Measurements from ENCODE around the gene DCXR. TPM values are rescaled to one million over a fixed set of nuclear protein-coding genes. Genes with fewer than 3 reads are reported as not detected.

DCXR gene
- total and polyA plus RNA-seq, 2 donors, result 71.2 to 101 TPM

- Histone ChIP-seq H3K9me3 (ENCODE audit: control insufficient read depth in 2 of 2, insufficient read depth in 1 of 2, low read length in 1 of 2) (no peaks in the 10 kb centered on the region), H3K27me3 (ENCODE audit: control insufficient read depth in 2 of 2, insufficient read depth in 1 of 2, low read length in 1 of 2) (no peaks in the 10 kb centered on the region), H3K4me1 (ENCODE audit: control insufficient read depth in 2 of 2, insufficient read depth in 2 of 2, low read length in 2 of 2) (peaks cover 0 to 25% of the 10 kb centered on the region in 2 donors), H3K27ac (ENCODE audit: low read depth in 1 of 2, low read length in 1 of 2) (no peak overlapping the region), H3K36me3 (ENCODE audit: control insufficient read depth in 2 of 2, insufficient read depth in 2 of 2, low read length in 1 of 2) (peaks cover 0 to 7% of the 10 kb centered on the region in 2 donors), H3K4me3 (ENCODE audit: low read length in 2 of 2) (no peak overlapping the region)
- no peak for DNase-seq (ENCODE audit: low read depth in 6 of 9, low spot score in 9 of 9)
- WGBS, result 97% methylated on average over 30 of the region's 30 CpGs
Observed at GRCh38 chr17:82007495-82008257, 29.8 kb downstream of the DCXR start.

- 97% methylated on average over 6 of the region's 6 CpGs for WGBS
- Histone ChIP-seq H3K36me3 (ENCODE audit: control insufficient read depth in 2 of 2, insufficient read depth in 2 of 2, low read length in 1 of 2) (peaks cover 0 to 7% of the 10 kb centered on the region in 2 donors), H3K4me1 (ENCODE audit: control insufficient read depth in 2 of 2, insufficient read depth in 2 of 2, low read length in 2 of 2) (peaks cover 0 to 20% of the 10 kb centered on the region in 2 donors)
Observed at GRCh38 chr17:82007228-82007494, 30.3 kb downstream of the DCXR start.

GRCh38 chr17:82006468-82007227 lies 30.8 kb downstream of the DCXR start:
- no peak overlapping the region for H3K27ac ChIP-seq (ENCODE audit: low read depth in 1 of 2, low read length in 1 of 2)
- 95% methylated on average over 24 of the region's 24 CpGs for WGBS
- no peaks in the 10 kb centered on the region for H3K9me3 ChIP-seq (ENCODE audit: control insufficient read depth in 2 of 2, insufficient read depth in 1 of 2, low read length in 1 of 2)
- no peaks in the 10 kb centered on the region for H3K27me3 ChIP-seq (ENCODE audit: control insufficient read depth in 2 of 2, insufficient read depth in 1 of 2, low read length in 1 of 2)
- no peak overlapping the region for H3K4me3 ChIP-seq (ENCODE audit: low read length in 2 of 2)
- H3K36me3 ChIP-seq (ENCODE audit: control insufficient read depth in 2 of 2, insufficient read depth in 2 of 2, low read length in 1 of 2), result peaks cover 0 to 5% of the 10 kb centered on the region in 2 donors
- no peak for DNase-seq (ENCODE audit: low read depth in 6 of 9, low spot score in 9 of 9)
- H3K4me1 ChIP-seq (ENCODE audit: control insufficient read depth in 2 of 2, insufficient read depth in 2 of 2, low read length in 2 of 2), result peaks cover 0 to 17% of the 10 kb centered on the region in 2 donors

More at GRCh38 chr17:82007228-82007494, 30.3 kb downstream of the DCXR start:
- H3K4me3 ChIP-seq (ENCODE audit: low read length in 2 of 2), result no peak overlapping the region
- H3K27ac ChIP-seq (ENCODE audit: low read depth in 1 of 2, low read length in 1 of 2), result no peak overlapping the region
- no peaks in the 10 kb centered on the region for H3K27me3 ChIP-seq (ENCODE audit: control insufficient read depth in 2 of 2, insufficient read depth in 1 of 2, low read length in 1 of 2)
- H3K9me3 ChIP-seq (ENCODE audit: control insufficient read depth in 2 of 2, insufficient read depth in 1 of 2, low read length in 1 of 2), result no peaks in the 10 kb centered on the region
- DNase-seq (ENCODE audit: low read depth in 6 of 9, low spot score in 9 of 9), result no peak

- Histone ChIP-seq H3K4me1 (ENCODE audit: control insufficient read depth in 2 of 2, insufficient read depth in 2 of 2, low read length in 2 of 2) (peaks cover 0 to 16% of the 10 kb centered on the region in 2 donors), H3K9me3 (ENCODE audit: control insufficient read depth in 2 of 2, insufficient read depth in 1 of 2, low read length in 1 of 2) (no peaks in the 10 kb centered on the region), H3K36me3 (ENCODE audit: control insufficient read depth in 2 of 2, insufficient read depth in 2 of 2, low read length in 1 of 2) (peaks cover 0 to 4% of the 10 kb centered on the region in 2 donors), H3K27ac (ENCODE audit: low read depth in 1 of 2, low read length in 1 of 2) (no peak overlapping the region), H3K27me3 (ENCODE audit: control insufficient read depth in 2 of 2, insufficient read depth in 1 of 2, low read length in 1 of 2) (no peaks in the 10 kb centered on the region), H3K4me3 (ENCODE audit: low read length in 2 of 2) (no peak overlapping the region)
- no peak for DNase-seq (ENCODE audit: low read depth in 6 of 9, low spot score in 9 of 9)
- 95% methylated on average over 30 of the region's 30 CpGs for WGBS
Observed at GRCh38 chr17:82005701-82006348, 31.7 kb downstream of the DCXR start.

GRCh38 chr17:82004517-82005455 lies 32.7 kb downstream of the DCXR start:
- Histone ChIP-seq H3K4me3 (ENCODE audit: low read length in 2 of 2) (no peak overlapping the region), H3K27ac (ENCODE audit: low read depth in 1 of 2, low read length in 1 of 2) (no peak overlapping the region), H3K4me1 (ENCODE audit: control insufficient read depth in 2 of 2, insufficient read depth in 2 of 2, low read length in 2 of 2) (peaks cover 0 to 16% of the 10 kb centered on the region in 2 donors), H3K27me3 (ENCODE audit: control insufficient read depth in 2 of 2, insufficient read depth in 1 of 2, low read length in 1 of 2) (no peaks in the 10 kb centered on the region), H3K9me3 (ENCODE audit: control insufficient read depth in 2 of 2, insufficient read depth in 1 of 2, low read length in 1 of 2) (no peaks in the 10 kb centered on the region), H3K36me3 (ENCODE audit: control insufficient read depth in 2 of 2, insufficient read depth in 2 of 2, low read length in 1 of 2) (peaks cover 0 to 4% of the 10 kb centered on the region in 2 donors)
- WGBS, result 91% methylated on average over 41 of the region's 41 CpGs
- DNase-seq (ENCODE audit: low read depth in 6 of 9, low spot score in 9 of 9), result no peak

GRCh38 chr17:82003411-82004381 lies 33.8 kb downstream of the DCXR start:
- peak overlapping the region in 1 of 2 donors; percentile 64 for H3K27ac ChIP-seq (ENCODE audit: low read depth in 1 of 2, low read length in 1 of 2)

GRCh38 chr17:82001571-82002056 lies 35.9 kb downstream of the DCXR start:
- Histone ChIP-seq H3K36me3 (ENCODE audit: control insufficient read depth in 2 of 2, insufficient read depth in 2 of 2, low read length in 1 of 2) (peaks cover 7 to 8% of the 10 kb centered on the region in 2 donors), H3K4me3 (ENCODE audit: low read length in 2 of 2) (no peak overlapping the region), H3K27ac (ENCODE audit: low read depth in 1 of 2, low read length in 1 of 2) (no peak overlapping the region), H3K4me1 (ENCODE audit: control insufficient read depth in 2 of 2, insufficient read depth in 2 of 2, low read length in 2 of 2) (peaks cover 0 to 16% of the 10 kb centered on the region in 2 donors), H3K9me3 (ENCODE audit: control insufficient read depth in 2 of 2, insufficient read depth in 1 of 2, low read length in 1 of 2) (no peaks in the 10 kb centered on the region), H3K27me3 (ENCODE audit: control insufficient read depth in 2 of 2, insufficient read depth in 1 of 2, low read length in 1 of 2) (no peaks in the 10 kb centered on the region)
- WGBS, result 88% methylated on average over 17 of the region's 17 CpGs
- DNase-seq (ENCODE audit: low read depth in 6 of 9, low spot score in 9 of 9), result no peak

More at GRCh38 chr17:82003411-82004381, 33.8 kb downstream of the DCXR start:
- Histone ChIP-seq H3K27me3 (ENCODE audit: control insufficient read depth in 2 of 2, insufficient read depth in 1 of 2, low read length in 1 of 2) (no peaks in the 10 kb centered on the region), H3K9me3 (ENCODE audit: control insufficient read depth in 2 of 2, insufficient read depth in 1 of 2, low read length in 1 of 2) (no peaks in the 10 kb centered on the region), H3K4me3 (ENCODE audit: low read length in 2 of 2) (no peak overlapping the region), H3K4me1 (ENCODE audit: control insufficient read depth in 2 of 2, insufficient read depth in 2 of 2, low read length in 2 of 2) (peaks cover 0 to 16% of the 10 kb centered on the region in 2 donors), H3K36me3 (ENCODE audit: control insufficient read depth in 2 of 2, insufficient read depth in 2 of 2, low read length in 1 of 2) (peaks cover 0 to 4% of the 10 kb centered on the region in 2 donors)
- WGBS, result 95% methylated on average over 53 of the region's 53 CpGs
- DNase-seq (ENCODE audit: low read depth in 6 of 9, low spot score in 9 of 9), result no peak
